ENCODE results near the gene GINS3.

GINS3 gene

GRCh38 chr16:58392215-58393137 is at the start of gene GINS3:
GINS3 (plus strand) TSS chr16:58392471; CDS start chr16:58392602, 131 bp downstream.
- peak; percentile 1 for DNase-seq

- DNase-seq = no peak
Observed at GRCh38 chr16:58343562-58343961, 48.7 kb upstream of the GINS3 start.

- DNase-seq = no peak
Observed at GRCh38 chr16:58345574-58346354, 46.5 kb upstream of the GINS3 start.

GRCh38 chr16:58346831-58347371 is 45.4 kb upstream of the GINS3 start:
- no peak for DNase-seq

GRCh38 chr16:58348986-58349385 is 43.3 kb upstream of the GINS3 start:
- DNase-seq = no peak

- no peak for DNase-seq
Observed at GRCh38 chr16:58352690-58353089, 39.6 kb upstream of the GINS3 start.

GRCh38 chr16:58360041-58360634 is 32.1 kb upstream of the GINS3 start:
- no peak for DNase-seq

- DNase-seq = no peak
Observed at GRCh38 chr16:58361726-58362125, 30.5 kb upstream of the GINS3 start.

- DNase-seq = no peak
Observed at GRCh38 chr16:58363746-58364393, 28.4 kb upstream of the GINS3 start.

- DNase-seq = no peak
Observed at GRCh38 chr16:58365623-58366022, 26.6 kb upstream of the GINS3 start.

- DNase-seq = no peak
Observed at GRCh38 chr16:58366247-58367031, 25.8 kb upstream of the GINS3 start.

- no peak for DNase-seq
Observed at GRCh38 chr16:58367252-58367651, 25.0 kb upstream of the GINS3 start.

- DNase-seq = no peak
Observed at GRCh38 chr16:58371841-58372240, 20.4 kb upstream of the GINS3 start.

GRCh38 chr16:58375386-58375785 is 16.9 kb upstream of the GINS3 start:
- DNase-seq = no peak

GRCh38 chr16:58377932-58378331 is 14.3 kb upstream of the GINS3 start:
- no peak for DNase-seq

- no peak for DNase-seq
Observed at GRCh38 chr16:58378401-58378800, 13.9 kb upstream of the GINS3 start.

GRCh38 chr16:58379736-58380135 is 12.5 kb upstream of the GINS3 start:
- no peak for DNase-seq

- no peak for DNase-seq
Observed at GRCh38 chr16:58381661-58382060, 10.6 kb upstream of the GINS3 start.

GRCh38 chr16:58384437-58385055 is 7.7 kb upstream of the GINS3 start:
- no peak for DNase-seq

- no peak for DNase-seq
Observed at GRCh38 chr16:58385218-58385773, 7.0 kb upstream of the GINS3 start.

- no peak for DNase-seq
Observed at GRCh38 chr16:58389724-58390123, 2.5 kb upstream of the GINS3 start.
